DOHH2 (cell line): ENCODE measurements around the gene SERAC1.

Experiments used
- H3F3A ChIP-seq: fragments of 200-600 bp; sonication (generic), shearing (Covaris generic); 2 replicates; pipeline ENCODE4 v1.6.0; 2016; ENCODE audit warnings: antibody characterized with exemption, mild to moderate bottlenecking; ENCODE audit not compliant: control insufficient read depth, insufficient read depth
- H3K27ac ChIP-seq: fragments of 200-600 bp; sonication (generic); 2 replicates; pipeline ENCODE4 v1.5.1; 2014; ENCODE audit warnings: low read depth, mild to moderate bottlenecking, low read length, moderate library complexity
- H3K27me3 ChIP-seq: fragments of 200-600 bp; sonication (generic); 2 replicates; pipeline ENCODE4 v1.6.1; 2014; ENCODE audit warnings: mild to moderate bottlenecking, low read length, mixed read lengths; ENCODE audit not compliant: control insufficient read depth
- H3K36me3 ChIP-seq: fragments of 200-600 bp; sonication (generic); 2 replicates; pipeline ENCODE4 v1.6.1; 2014; ENCODE audit warnings: mild to moderate bottlenecking, low read length, moderate library complexity, mixed read lengths; ENCODE audit not compliant: control insufficient read depth
- H3K4me1 ChIP-seq: fragments of 200-600 bp; sonication (generic); 2 replicates; pipeline ENCODE4 v1.6.1; 2014; ENCODE audit warnings: mild to moderate bottlenecking, low read length, mixed read lengths; ENCODE audit not compliant: control insufficient read depth
- H3K4me2 ChIP-seq: fragments of 200-600 bp; sonication (generic); 2 replicates; pipeline ENCODE4 v1.6.0; 2014; ENCODE audit warnings: mild to moderate bottlenecking, low read length, moderate library complexity
- H3K4me3 ChIP-seq: fragments of 200-600 bp; sonication (generic); 2 replicates; pipeline ENCODE4 v1.5.1; 2014; ENCODE audit warnings: mild to moderate bottlenecking, low read length, mixed read lengths
- H3K79me2 ChIP-seq: fragments of 200-600 bp; sonication (generic); 2 replicates; pipeline ENCODE4 v1.6.1; 2014; ENCODE audit warnings: mild to moderate bottlenecking, low read length, mixed read lengths; ENCODE audit not compliant: control insufficient read depth
- H3K9me2 ChIP-seq: fragments of 200-600 bp; sonication (generic); replicated peaks from 2 replicates; pipeline ENCODE4 v1.6.1; 2014; ENCODE audit warnings: mild to moderate bottlenecking, low read length, mixed read lengths; ENCODE audit not compliant: control insufficient read depth
- H3K9me3 ChIP-seq: fragments of 200-600 bp; sonication (generic); 2 replicates; pipeline ENCODE4 v1.6.1; 2014; ENCODE audit warnings: antibody characterized with exemption, low read length, mixed read lengths; ENCODE audit not compliant: control insufficient read depth, insufficient read depth
- H4K20me1 ChIP-seq: fragments of 200-600 bp; sonication (generic); 2 replicates; pipeline ENCODE4 v1.6.0; 2014; ENCODE audit warnings: low read depth, mild to moderate bottlenecking, antibody characterized with exemption, low read length, moderate library complexity; ENCODE audit not compliant: control insufficient read depth, insufficient read depth
- CTCF ChIP-seq: fragments of 200-600 bp; sonication (generic); IDR thresholded peaks from one replicate; pipeline ENCODE4 v1.5.1; 2014; ENCODE audit warnings: antibody characterized with exemption, mild to moderate bottlenecking, low read depth, low read length; ENCODE audit not compliant: poor library complexity, severe bottlenecking
- EZH2phosphoT487 ChIP-seq: fragments of 200-600 bp; sonication (generic); IDR thresholded peaks from 2 replicates; pipeline ENCODE4 v1.6.1; 2017; ENCODE audit warnings: borderline replicate concordance, mild to moderate bottlenecking, antibody characterized with exemption, low read length, moderate library complexity, mixed read lengths

The SERAC1 gene

GRCh38 chr6:158207422-158207788 lies 39.3 kb upstream of the SERAC1 start:
- H3K4me3 ChIP-seq = no peak overlapping the region
- peaks cover 6% of the 10 kb centered on the region; the same call in 1 of the 2 replicates for H3K27me3 ChIP-seq
- no peaks in the 10 kb centered on the region for H3K9me2 ChIP-seq
- H3K36me3 ChIP-seq = no peaks in the 10 kb centered on the region
- no peaks in the 10 kb centered on the region for H3F3A ChIP-seq
- H3K79me2 ChIP-seq = no peaks in the 10 kb centered on the region
- H3K4me2 ChIP-seq = no peak overlapping the region
- H4K20me1 ChIP-seq = no peaks in the 10 kb centered on the region
- H3K9me3 ChIP-seq = no peaks in the 10 kb centered on the region
- H3K27ac ChIP-seq = no peak overlapping the region
- TF ChIP-seq CTCF = no peak
- TF ChIP-seq EZH2phosphoT487 = no peak
- no peaks in the 10 kb centered on the region for H3K4me1 ChIP-seq

- H3K4me1 ChIP-seq = no peaks in the 10 kb centered on the region
- H3K27ac ChIP-seq = no peak overlapping the region
- no peaks in the 10 kb centered on the region for H3K79me2 ChIP-seq
- no peaks in the 10 kb centered on the region for H3F3A ChIP-seq
- no peak for TF ChIP-seq CTCF
- peaks cover 6% of the 10 kb centered on the region; the same call in 1 of the 2 replicates for H3K27me3 ChIP-seq
- H3K4me3 ChIP-seq = no peak overlapping the region
- H3K9me3 ChIP-seq = no peaks in the 10 kb centered on the region
- no peaks in the 10 kb centered on the region for H4K20me1 ChIP-seq
- no peaks in the 10 kb centered on the region for H3K36me3 ChIP-seq
- no peaks in the 10 kb centered on the region for H3K9me2 ChIP-seq
- no peak overlapping the region for H3K4me2 ChIP-seq
Measured at GRCh38 chr6:158206740-158207421, 38.8 kb upstream of the SERAC1 start.

DNA sequence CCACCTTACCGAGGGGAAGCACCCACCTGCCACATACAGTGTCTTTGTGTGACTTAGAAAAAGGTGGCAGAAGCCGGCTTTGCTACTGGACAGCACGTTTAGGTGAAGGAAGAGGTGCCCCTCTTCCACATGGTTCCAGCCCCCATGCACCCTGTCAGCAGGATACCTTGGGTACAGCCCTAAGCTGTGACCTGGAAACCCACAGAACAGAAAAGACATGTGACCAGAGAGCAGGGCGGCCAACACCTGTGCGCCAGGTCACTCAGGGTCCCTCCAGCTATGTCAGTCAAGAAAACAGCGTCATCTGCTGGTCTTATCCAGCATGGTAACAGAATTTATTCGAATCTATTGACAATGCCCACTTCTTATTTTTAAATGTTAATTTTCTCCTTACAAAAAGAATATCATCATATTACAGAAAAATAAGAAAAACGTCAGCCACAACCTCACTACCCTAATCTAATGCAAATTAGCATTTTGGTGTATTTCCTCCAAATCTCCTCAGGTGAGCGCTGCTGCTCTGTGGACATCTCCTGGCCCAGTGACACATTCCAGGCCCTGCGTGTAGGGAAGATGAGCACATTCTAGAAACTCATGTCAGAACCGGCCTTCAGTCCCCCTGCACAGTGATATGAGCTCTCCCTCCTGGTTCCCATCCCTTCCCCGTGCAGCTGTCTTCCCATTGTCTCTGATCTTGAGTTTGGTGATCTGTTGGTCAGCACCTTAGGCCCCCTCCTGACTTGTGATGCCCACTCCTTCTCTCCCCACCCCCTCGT lies 37.3 kb upstream of the SERAC1 start:
- no peak overlapping the region for H3K4me2 ChIP-seq
- H3K9me2 ChIP-seq = no peaks in the 10 kb centered on the region

More for the DNA sequence above, 37.3 kb upstream of the SERAC1 start:
- Histone ChIP-seq H3K36me3 (no peaks in the 10 kb centered on the region), H3K27me3 (peaks cover 6% of the 10 kb centered on the region; the same call in 1 of the 2 replicates), H3K4me3 (no peak overlapping the region), H3K9me3 (no peaks in the 10 kb centered on the region), H3F3A (no peaks in the 10 kb centered on the region), H4K20me1 (no peaks in the 10 kb centered on the region), H3K27ac (no peak overlapping the region), H3K79me2 (no peaks in the 10 kb centered on the region), H3K4me1 (no peaks in the 10 kb centered on the region)
- TF ChIP-seq EZH2phosphoT487 = no peak
- TF ChIP-seq CTCF = peak; percentile 53
